Esophagus squamous epithelium (tissue), 5 donors: ENCODE results near the gene IQGAP2. TPM values are rescaled to one million over a fixed set of nuclear protein-coding genes. Genes with fewer than 3 reads are reported as not detected.

Experiments used
- DNase-seq: peaks from one replicate; lab custom pipeline; 2025; lab: John Stamatoyannopoulos, UW
- H3K27ac ChIP-seq, 4 donors: fragments of 200-600 bp; sonication (generic); one replicate each; pipeline ENCODE4 v1.5.1; 2016 to 2019; ENCODE audit warnings: mild to moderate bottlenecking in 1 of 4
- H3K27me3 ChIP-seq, 4 donors: fragments of 200-600 bp; sonication (generic); 1 replicate in 3 of 4; 2 replicates in 1 of 4; pipeline versions ENCODE4 v1.5.1 to v1.6.0; 2017 to 2021; ENCODE audit warnings: antibody characterized with exemption in 1 of 4
- H3K36me3 ChIP-seq, 3 donors: fragments of 200-600 bp; sonication (generic); one replicate each; pipeline ENCODE4 v1.5.1; 2016 to 2019
- H3K4me1 ChIP-seq, 3 donors: fragments of 200-600 bp; sonication (generic); one replicate each; pipeline ENCODE4 v1.5.1; 2017 to 2019
- H3K4me3 ChIP-seq, 4 donors: fragments of 200-600 bp; sonication (generic); 1 replicate in 3 of 4; 2 replicates in 1 of 4; pipeline ENCODE4 v1.5.1; 2016 to 2019; ENCODE audit warnings: mild to moderate bottlenecking in 2 of 4, moderate library complexity in 1 of 4
- H3K9me3 ChIP-seq, 3 donors: fragments of 200-600 bp; sonication (generic); one replicate each; pipeline ENCODE4 v1.5.1; 2016 to 2019
- CTCF ChIP-seq, 6 experiments: fragments of 450-650 bp in 4 of 6; fragments of 200-600 bp in 2 of 6; sonication (generic) in 2 of 6; IDR thresholded peaks; one replicate each; pipeline ENCODE4 v1.5.1; 2016 to 2019; ENCODE audit warnings: antibody characterized with exemption in 6 of 6, mild to moderate bottlenecking in 4 of 6, moderate library complexity in 4 of 6
- POLR2A ChIP-seq, 4 donors: fragments of 450-650 bp; IDR thresholded peaks; one replicate each; pipeline ENCODE4 v1.6.1; 2017; ENCODE audit warnings: antibody characterized with exemption in 4 of 4, mild to moderate bottlenecking in 4 of 4, moderate library complexity in 3 of 4
- WGBS, 2 donors: methylation state at CpG; one replicate each; pipeline ENCODE4 v1.1.5; 2018; 5-methylcytosine and 5-hydroxymethylcytosine counted together
- intact Hi-C: fragments of 100-400 bp; cut with DNase I; formaldehyde crosslinking; loops from one replicate; pipeline ENCODE4 v1.15.0; 2022
- total RNA-seq, 4 donors: library from RNA; depleted of rRNA; stranded (reverse); fragments of >200 nt; gene quantifications; one replicate each; pipeline ENCODE4 v1.1.0, GENCODE V29; 2016
- donor health status: DM: yes; HTN: yes; CAD: no.

IQGAP2 gene
- total RNA-seq, 4 donors from 2014 or later, result 3.0 to 16.6 (median 5.9) TPM

- no peaks in the 10 kb centered on the region for H3K9me3 ChIP-seq
- peaks cover 0 to 34% (median 13%) of the 10 kb centered on the region in 3 donors for H3K4me1 ChIP-seq
- intact Hi-C loops, result loop anchor here (10.0 kb wide), 1 partner anchor 139 kb away; no protein-coding TSS in a partner anchor
- no peak for DNase-seq
- no peak overlapping the region for H3K4me3 ChIP-seq
- TF ChIP-seq CTCF (IDR thresholded peaks at IDR 0.05) (no peak), POLR2A (IDR thresholded peaks at IDR 0.05) (no peak)
- H3K27ac ChIP-seq, result no peak overlapping the region
- WGBS, 2 donors, result 67 to 78% methylated on average over 1 of the region's 1 CpG
- H3K36me3 ChIP-seq, result no peaks in the 10 kb centered on the region
- peaks cover 0 to 36% (median 5%) of the 10 kb centered on the region in 4 donors for H3K27me3 ChIP-seq
Observed at GRCh38 chr5:76406014-76406413, 2.9 kb downstream of the IQGAP2 start.

DNA sequence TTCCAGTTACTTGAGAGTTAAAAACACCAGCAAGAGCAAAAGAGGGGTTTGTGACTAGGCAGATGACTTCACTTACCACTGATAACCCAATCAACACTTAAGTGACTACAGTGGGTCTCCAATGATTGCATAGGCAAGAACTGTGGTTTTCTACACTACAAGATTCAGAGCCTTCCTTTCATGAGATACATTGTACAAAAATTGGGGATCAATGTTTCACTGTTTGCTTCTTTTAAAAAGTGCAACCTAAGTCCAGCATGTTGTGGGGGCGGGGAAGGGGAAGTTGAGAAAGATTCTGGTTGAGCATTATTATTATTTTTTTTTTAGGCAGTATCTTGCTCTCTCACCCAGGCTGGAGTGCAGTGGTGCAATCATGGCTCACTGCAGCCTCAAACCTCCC lies 3.6 kb downstream of the IQGAP2 start:
- DNase-seq, result no peak
- H3K27me3 ChIP-seq, result peaks cover 0 to 30% (median 5%) of the 10 kb centered on the region in 4 donors
- H3K9me3 ChIP-seq, result no peaks in the 10 kb centered on the region
- 76 to 89% methylated on average over 1 of the region's 1 CpG for WGBS, 2 donors
- TF ChIP-seq POLR2A (IDR thresholded peaks at IDR 0.05) (no peak), CTCF (IDR thresholded peaks at IDR 0.05) (no peak)
- no peak overlapping the region for H3K27ac ChIP-seq
- no peaks in the 10 kb centered on the region for H3K36me3 ChIP-seq
- H3K4me3 ChIP-seq, result no peak overlapping the region
- peaks cover 0 to 27% (median 13%) of the 10 kb centered on the region in 3 donors for H3K4me1 ChIP-seq
- intact Hi-C loops, result loop anchor here (10.0 kb wide), 1 partner anchor 138 kb away; no protein-coding TSS in a partner anchor

DNA sequence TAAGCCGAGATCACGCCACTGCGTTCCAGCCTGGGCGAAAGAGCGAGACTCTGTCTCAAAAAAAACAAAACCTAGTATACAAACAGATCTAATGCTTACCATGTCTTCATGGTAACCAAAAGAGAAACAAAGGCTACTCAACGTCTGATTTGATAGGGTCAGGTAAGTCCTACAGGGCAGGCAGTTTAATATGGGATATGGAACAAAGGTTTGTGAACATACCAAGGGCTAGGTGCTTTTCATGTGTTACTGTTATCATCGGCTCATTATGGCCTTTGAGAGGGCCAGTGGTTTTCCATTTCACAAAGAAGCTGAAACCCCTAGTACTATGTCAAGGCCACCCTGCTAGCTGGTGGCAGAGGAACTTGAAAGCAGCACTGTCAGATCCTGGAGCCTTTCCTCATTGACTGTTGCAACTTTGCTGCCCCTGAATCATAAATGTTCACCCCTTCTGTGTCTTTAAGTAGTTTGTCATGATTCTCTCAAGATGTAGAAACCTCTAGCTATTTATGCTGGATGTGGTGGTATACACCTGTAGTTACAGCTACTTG lies 5.1 kb downstream of the IQGAP2 start:
- WGBS, 2 donors, result 91 to 94% methylated on average over 7 of the region's 7 CpGs
- H3K27me3 ChIP-seq, result peaks cover 0 to 16% (median 2%) of the 10 kb centered on the region in 4 donors
- no peaks in the 10 kb centered on the region for H3K9me3 ChIP-seq
- intact Hi-C loops, result loop anchor here (10.0 kb wide), 1 partner anchor 137 kb away; no protein-coding TSS in a partner anchor
- H3K4me1 ChIP-seq, result peaks cover 0 to 12% (median 6%) of the 10 kb centered on the region in 3 donors
- no peak for TF ChIP-seq POLR2A (IDR thresholded peaks at IDR 0.05)
- H3K36me3 ChIP-seq, result no peaks in the 10 kb centered on the region
- no peak overlapping the region for H3K27ac ChIP-seq
- no peak for DNase-seq
- no peak overlapping the region for H3K4me3 ChIP-seq

- H3K4me1 ChIP-seq, result no peaks in the 10 kb centered on the region
- no peaks in the 10 kb centered on the region for H3K27me3 ChIP-seq
- H3K27ac ChIP-seq, result no peak overlapping the region
- no peaks in the 10 kb centered on the region for H3K9me3 ChIP-seq
- H3K4me3 ChIP-seq, result no peak overlapping the region
- H3K36me3 ChIP-seq, result no peaks in the 10 kb centered on the region
- intact Hi-C loops, result no loop called here
- no peak for DNase-seq
- TF ChIP-seq CTCF (IDR thresholded peaks at IDR 0.05), result no peak
- TF ChIP-seq POLR2A (IDR thresholded peaks at IDR 0.05), result no peak
Observed at GRCh38 chr5:76412511-76412910, 9.4 kb downstream of the IQGAP2 start.

DNA sequence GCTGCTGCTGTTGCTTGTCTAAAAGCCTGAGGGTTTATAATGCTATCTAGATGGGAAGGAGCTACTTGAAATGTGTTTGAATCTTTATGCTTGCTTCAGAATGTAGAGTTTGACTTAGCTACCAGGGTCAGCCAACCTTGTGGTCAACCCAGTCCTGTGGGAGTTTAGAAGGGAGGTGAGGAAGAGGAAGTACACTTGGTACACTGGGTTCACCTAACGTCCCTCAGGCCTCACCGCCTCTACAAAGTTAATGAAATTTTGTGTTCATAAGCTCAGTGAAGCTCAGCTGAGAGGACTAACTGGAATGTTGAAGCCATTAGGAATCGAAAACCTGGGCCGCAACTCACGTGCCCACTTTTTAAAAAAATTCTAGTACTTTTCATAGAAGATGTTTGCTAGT lies 10.7 kb downstream of the IQGAP2 start:
- no peak for DNase-seq
- WGBS, 2 donors, result 91 to 97% methylated on average over 3 to 5 of the region's 5 CpGs
- Histone ChIP-seq H3K27ac (no peak overlapping the region), H3K4me3 (no peak overlapping the region), H3K4me1 (no peaks in the 10 kb centered on the region), H3K36me3 (no peaks in the 10 kb centered on the region), H3K27me3 (no peaks in the 10 kb centered on the region), H3K9me3 (no peaks in the 10 kb centered on the region)
- TF ChIP-seq CTCF (IDR thresholded peaks at IDR 0.05), result no peak
- no peak for TF ChIP-seq POLR2A (IDR thresholded peaks at IDR 0.05)
- intact Hi-C loops, result no loop called here
